ENCODE results near the gene ZNF440.
"Not testable (repeated sequence)": the region's sequence is repeated elsewhere in the genome, so short reads cannot be mapped to it uniquely, and the experiment has no call there.

Gene ZNF440

DNA sequence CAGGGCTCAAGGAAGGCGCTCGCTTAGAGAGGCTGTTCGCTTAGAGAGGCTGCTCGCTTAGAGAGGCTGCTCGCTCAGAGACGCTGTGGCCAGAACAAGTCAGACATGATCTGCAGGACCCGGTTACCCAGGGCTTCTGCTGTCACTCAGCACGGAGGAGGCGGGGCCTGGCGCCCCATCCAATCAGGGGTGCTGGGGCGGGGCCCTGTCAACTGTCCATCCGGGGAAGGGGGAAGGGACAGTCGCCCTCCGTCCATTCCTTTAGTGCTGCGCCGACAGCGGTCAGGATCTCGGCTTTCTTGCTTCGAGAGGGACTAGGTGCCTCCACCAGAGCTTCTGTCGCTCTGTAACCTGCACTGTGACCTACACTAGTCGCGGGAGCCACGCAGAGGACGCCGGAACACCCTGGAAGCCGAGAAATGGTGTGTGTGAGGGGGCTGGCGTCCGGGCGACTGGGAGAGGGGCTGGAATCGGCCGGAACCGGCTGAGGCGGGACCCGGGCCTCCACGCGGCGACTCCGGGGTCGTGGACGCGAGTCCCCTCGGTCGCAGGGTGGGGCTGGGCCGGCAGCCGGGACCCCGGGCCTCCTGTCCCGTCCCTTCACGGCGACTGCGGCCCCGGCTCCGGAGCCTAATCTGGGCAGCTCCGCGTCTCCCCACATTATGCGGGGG, at the start of gene ZNF440:
Gene ZNF440, plus strand, starts transcription at position 245 of the 671 bp plus-strand sequence. Its CDS starts 175 bp downstream, at position 420.
- peak; percentile 95 for DNase-seq (ENCODE audit: low read depth)

GRCh38 chr19:11766597-11767591, 47.2 kb upstream of the ZNF440 start, which contains the start of gene ZNF441:
Gene ZNF441, plus strand, starts transcription at chr19:11767000. Its CDS starts 194 bp downstream, at chr19:11767194.
- DNase-seq (ENCODE audit: low read depth): peak; percentile 96

DNA sequence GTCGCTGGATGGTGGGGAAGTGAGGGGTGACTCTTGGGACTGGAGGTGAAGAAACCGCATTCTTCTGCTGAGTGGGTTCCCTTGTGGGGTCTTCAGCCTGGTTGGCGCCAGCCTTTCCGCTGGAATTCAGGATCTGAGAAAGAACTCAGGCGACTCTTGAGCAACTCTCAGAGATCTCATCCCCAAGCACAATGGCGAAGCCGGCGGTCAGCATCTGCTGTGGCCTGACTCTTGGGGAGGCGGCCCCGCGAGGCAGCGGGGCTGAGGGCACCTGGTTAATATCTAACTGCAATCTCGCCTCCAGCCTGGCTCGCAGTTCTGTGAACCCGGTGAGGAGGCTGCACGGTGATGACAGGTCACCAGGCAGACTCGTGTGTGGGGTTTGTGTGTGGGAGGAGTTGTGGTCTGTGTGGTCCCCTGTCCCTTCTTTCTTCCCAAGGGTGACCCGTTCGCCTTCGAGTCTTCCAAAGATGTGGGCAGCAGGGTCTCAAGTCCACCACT, 46.4 kb upstream of the ZNF440 start:
- peak; percentile 51 for DNase-seq (ENCODE audit: low read depth)

- no peak for DNase-seq (ENCODE audit: low read depth)
These were observed 44.1 kb upstream of the ZNF440 start for GRCh38 chr19:11769995-11770394.

DNA sequence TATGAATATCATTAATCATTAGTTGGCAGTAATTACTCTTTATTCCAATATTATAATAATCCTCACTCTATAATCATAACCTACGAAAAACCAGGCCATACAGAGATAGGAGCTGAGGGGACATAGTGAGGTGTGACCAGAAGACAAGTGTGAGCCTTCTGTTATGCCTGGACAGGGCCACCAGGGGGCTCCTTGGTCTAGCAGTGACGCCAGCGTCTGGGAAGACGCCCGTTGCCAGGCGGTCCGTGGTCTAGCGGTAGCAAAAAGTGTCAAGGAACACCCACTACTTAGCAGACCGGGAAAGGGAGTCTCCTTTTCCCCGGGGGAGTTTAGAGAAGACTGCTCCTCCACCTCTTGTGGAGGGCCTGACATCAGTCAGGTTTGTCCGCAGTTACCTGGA, 42.6 kb upstream of the ZNF440 start:
- DNase-seq (ENCODE audit: low read depth): not testable (repeated sequence)

- not testable (repeated sequence) for DNase-seq (ENCODE audit: low read depth)
These were observed 37.4 kb upstream of the ZNF440 start for GRCh38 chr19:11776669-11777068.

DNA sequence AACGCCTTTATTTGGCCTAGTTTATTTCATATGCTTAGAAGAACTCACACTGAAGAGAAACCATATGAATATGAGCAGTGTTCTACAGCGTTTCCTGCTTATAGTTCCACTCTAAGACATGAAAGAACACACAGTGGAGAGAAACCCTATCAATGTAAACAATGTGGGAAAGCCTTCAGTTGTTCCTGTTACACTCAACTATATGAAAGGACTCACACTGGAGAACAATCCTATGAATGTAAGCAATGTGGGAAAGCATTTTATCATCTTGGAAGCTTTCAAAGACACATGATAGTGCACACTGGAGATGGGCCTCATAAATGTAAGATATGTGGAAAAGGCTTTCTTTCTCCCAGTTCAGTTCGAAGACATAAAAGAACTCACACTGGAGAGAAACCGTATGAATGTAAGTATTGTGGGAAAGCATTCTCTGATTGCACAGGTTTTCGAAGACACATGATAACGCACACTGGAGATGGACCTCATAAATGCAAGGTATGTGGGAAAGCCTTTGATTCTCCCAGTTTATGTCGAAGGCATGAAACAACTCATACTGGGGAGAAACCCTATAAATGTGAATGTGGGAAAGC, 33.5 kb upstream of the ZNF440 start:
- no peak for DNase-seq (ENCODE audit: low read depth)

DNA sequence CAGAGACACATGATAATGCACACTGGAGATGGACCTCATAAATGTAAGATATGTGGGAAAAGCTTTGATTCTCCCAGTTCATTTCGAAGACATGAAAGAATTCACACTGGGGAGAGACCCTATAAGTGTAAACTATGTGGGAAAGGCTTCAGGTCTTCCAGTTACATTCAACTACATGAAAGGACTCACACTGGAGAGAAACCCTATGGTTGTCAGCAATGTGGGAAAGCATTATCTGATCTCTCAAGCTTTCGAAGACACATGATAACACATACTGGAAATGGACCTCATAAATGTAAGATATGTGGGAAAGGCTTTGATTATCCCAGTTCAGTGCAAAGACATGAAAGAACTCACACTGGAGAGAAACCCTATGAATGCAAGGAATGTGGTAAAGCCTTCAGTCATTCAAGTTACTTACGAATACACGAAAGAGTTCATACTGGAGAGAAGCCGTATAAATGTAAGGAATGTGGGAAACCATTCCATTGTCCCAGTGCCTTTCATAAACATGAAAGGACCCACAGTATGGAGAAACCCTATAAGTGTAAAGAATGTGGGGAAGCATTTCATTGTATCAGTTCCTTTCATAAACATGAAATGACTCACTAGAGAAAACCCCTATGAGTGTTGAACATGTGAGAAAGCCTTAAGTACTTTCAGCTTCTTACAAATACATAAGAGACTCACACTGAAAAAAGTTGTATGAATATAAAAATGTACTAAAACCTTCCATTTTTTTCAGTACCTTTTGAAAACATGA, 32.6 kb upstream of the ZNF440 start:
- DNase-seq (ENCODE audit: low read depth): peak; percentile 21

- DNase-seq (ENCODE audit: low read depth): no peak
These were observed 30.3 kb upstream of the ZNF440 start for GRCh38 chr19:11783767-11784166.

DNA sequence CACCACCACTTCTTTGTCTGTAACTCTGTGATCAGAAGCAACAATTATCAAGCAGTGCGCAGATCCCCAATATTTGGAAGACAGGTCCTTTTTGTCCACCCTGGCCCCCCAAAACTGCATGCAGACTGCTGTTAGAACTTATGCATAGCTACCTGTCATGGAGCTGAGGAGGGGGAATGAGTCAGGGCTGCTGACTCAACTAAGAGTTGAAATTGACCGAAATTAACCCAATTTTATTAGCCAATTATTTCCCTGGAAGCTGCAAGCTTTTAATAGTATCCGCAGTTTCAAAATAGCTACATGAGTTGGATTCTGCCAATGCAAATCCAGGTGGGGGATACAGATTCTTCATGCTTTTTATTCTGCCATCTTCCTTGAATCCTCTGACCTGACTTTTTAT, 29.7 kb upstream of the ZNF440 start:
- DNase-seq (ENCODE audit: low read depth): no peak

- DNase-seq (ENCODE audit: low read depth): no peak
These were observed 26.5 kb upstream of the ZNF440 start for GRCh38 chr19:11787536-11787935.

GRCh38 chr19:11792942-11793341, 21.1 kb upstream of the ZNF440 start:
- no peak for DNase-seq (ENCODE audit: low read depth)

GRCh38 chr19:11797491-11797890, 16.6 kb upstream of the ZNF440 start:
- peak; percentile 91 for DNase-seq (ENCODE audit: low read depth)

DNA sequence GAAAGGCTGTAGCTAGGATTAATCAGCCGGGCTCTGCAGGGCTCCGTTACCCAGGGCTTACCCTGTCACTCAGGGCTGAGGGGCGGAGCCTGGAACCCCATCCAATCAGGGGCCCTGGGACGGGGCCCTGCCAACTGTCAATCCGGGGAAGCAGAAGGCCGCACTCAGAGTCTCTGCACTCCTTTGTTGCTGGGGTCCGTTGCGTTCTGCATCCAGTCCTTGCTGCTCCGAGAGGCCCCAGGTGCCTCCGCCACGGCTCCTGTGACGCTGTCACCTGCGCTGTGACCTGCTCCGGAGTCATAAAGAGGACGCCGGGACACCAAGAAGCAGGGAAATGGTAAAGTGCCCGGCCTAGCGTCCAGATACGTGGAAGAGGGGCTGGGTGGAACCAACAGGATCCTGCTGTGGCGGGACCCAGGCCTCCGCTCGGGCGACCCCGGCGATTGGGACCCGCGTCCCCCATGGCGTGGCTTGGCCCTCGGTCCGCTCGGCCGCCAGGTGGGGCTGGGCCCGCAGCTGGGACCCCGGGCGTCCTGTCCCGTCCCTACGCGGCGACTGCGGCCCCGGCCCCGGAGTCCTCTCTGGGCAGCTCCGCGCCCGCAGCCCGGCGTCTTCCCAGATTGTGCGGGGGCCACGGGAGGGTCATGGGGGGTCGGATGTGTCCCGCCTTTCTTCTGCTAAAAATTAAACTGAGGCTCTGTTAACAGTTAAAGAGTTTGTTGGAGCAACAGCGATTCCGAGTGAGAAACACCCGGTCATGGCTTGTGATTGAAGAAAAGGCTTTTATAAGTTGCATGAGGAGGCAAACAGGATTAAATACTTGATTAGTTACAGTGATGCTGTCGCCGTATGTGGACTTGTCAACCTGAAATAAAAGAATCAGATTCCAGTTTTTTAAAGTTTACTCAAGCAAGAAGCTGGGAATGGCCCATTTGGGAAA, 15.4 kb upstream of the ZNF440 start, which contains the start of gene ZNF491:
Gene ZNF491, plus strand, starts transcription at position 133 of the 940 bp plus-strand sequence. CDS start 7,431 bp downstream, outside the sequence.
- DNase-seq (ENCODE audit: low read depth): peak; percentile 92

- no peak for DNase-seq (ENCODE audit: low read depth)
These were observed 7.5 kb upstream of the ZNF440 start for GRCh38 chr19:11806354-11807098.

- no peak for DNase-seq (ENCODE audit: low read depth)
These were observed 7.0 kb upstream of the ZNF440 start for GRCh38 chr19:11807099-11807380.

GRCh38 chr19:11813703-11814028, 407 bp upstream of the ZNF440 start:
- DNase-seq (ENCODE audit: low read depth): no peak

- DNase-seq (ENCODE audit: low read depth): peak; percentile 39
These were observed 595 bp downstream of the ZNF440 start for GRCh38 chr19:11814700-11815035.

DNA sequence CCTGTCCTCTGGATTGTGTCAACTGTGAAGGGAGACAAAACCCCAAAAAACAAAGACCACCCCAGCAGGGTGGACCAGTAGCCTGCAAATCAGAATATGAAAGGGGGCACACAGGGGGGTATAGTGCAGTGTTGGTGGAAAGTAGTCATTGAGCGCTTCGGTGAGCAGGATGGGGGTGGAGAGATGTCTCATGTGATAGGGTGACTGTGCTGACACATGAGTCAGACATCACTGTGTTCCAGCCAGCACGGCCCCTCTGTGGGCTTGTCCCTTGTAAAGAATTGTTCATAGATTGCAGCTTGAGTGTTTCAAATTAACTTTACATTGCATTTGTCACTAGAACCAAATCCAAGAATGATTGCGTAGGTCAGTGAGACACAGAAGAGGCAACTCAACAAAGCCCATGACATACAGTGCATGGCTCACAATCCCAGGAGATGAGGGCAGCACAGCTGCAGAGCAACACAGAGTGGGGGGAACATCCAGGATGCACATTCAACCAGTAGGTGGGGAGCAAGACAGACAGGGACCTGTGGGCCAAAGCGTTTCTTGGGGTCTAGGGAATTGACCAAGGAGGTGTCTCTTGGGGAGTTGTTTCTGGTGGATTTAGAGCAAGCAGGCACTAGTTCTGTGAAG, 7.5 kb downstream of the ZNF440 start:
- DNase-seq (ENCODE audit: low read depth): peak; percentile 46

Measured in ELR (cell line).